Mesodermal cell (in vitro differentiated cells): Measurements from ENCODE around the gene LMBRD2.

Source experiments
- H3K27ac ChIP-seq: 2 replicates; pipeline ENCODE4 v1.7.0; 2013; ENCODE audit warnings: mild to moderate bottlenecking, low read depth, low read length, moderate library complexity; ENCODE audit not compliant: severe bottlenecking
- H3K36me3 ChIP-seq: 2 replicates; pipeline ENCODE4 v1.7.1; 2013; ENCODE audit warnings: mild to moderate bottlenecking, low read length, moderate library complexity; ENCODE audit not compliant: control insufficient read depth, insufficient read depth
- H3K4me1 ChIP-seq: one replicate; pipeline ENCODE4 v1.7.1; 2013; ENCODE audit warnings: mild to moderate bottlenecking, low read length; ENCODE audit not compliant: insufficient read depth, control insufficient read depth, poor library complexity, severe bottlenecking
- H3K4me3 ChIP-seq: 2 replicates; pipeline ENCODE4 v1.7.0; 2013; ENCODE audit warnings: low read length, control low read depth, mild to moderate bottlenecking; ENCODE audit not compliant: insufficient read depth, poor library complexity, severe bottlenecking; ENCODE audit errors: extremely low read depth
- H3K9me3 ChIP-seq: 2 replicates; pipeline ENCODE4 v1.7.1; 2013; ENCODE audit warnings: mild to moderate bottlenecking, low read length, moderate library complexity; ENCODE audit not compliant: control insufficient read depth
- WGBS, 2 experiments: methylation state at CpG; one replicate each; pipeline ENCODE4 v1.1.5; 2013; ENCODE audit warnings: missing lambda C conversion rate in 2 of 2; ENCODE audit not compliant: insufficient coverage in 2 of 2; 5-methylcytosine and 5-hydroxymethylcytosine counted together

Gene LMBRD2

DNA sequence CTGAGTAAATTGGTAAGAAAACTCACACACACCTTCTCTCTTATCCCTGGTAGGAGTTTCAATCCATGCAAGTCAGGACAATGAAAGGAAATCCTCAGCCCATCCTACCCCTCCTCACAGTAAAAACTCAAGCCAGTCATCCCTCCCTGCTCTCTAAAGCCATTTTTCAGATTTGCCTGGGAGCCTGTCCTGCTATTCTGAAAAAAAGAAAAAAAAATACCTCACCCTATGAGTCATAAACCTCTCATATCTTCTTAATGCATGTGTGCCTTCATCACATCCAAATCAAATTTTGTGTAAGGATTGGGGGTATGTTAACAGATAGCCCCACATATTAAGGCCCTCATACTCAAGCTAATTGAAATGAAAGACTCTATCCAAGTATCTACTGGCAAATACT lies 99.1 kb downstream of the LMBRD2 start:
- Histone ChIP-seq H3K36me3 (no peaks in the 10 kb centered on the region), H3K9me3 (no peaks in the 10 kb centered on the region), H3K4me3 (no peak overlapping the region), H3K27ac (no peak overlapping the region), H3K4me1 (no peaks in the 10 kb centered on the region)

DNA sequence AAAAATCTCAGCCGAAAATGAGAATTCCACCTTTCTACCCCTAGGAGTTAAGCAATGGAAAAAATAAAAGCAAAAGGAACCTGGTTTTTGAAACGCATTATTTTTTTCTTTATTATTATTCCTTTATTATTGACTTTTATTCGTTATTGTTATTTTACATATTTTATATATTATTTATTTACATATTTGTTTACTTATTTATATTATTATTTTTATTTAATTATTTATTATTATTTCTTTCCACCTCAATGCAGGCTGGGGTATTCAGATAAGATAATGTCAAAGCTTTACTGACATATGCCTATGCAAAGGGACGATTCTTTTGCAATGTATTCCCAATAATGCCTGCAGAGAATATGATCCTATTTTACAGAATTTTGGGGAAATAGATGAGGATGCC lies 101.7 kb downstream of the LMBRD2 start:
- H3K36me3 ChIP-seq = no peaks in the 10 kb centered on the region
- no peaks in the 10 kb centered on the region for H3K4me1 ChIP-seq
- no peak overlapping the region for H3K4me3 ChIP-seq
- H3K27ac ChIP-seq = no peak overlapping the region
- no peaks in the 10 kb centered on the region for H3K9me3 ChIP-seq
- WGBS, 2 experiments = no CpG with 5 or more reads among the region's 4 CpGs
